Suppressor macrophage treated with lipopolysaccharide for 1 hour (primary cell): ENCODE data around the gene CKAP4.

ENCODE experiments used
- DNase-seq, 3 donors: peaks; one replicate each; pipeline ENCODE4 v3.0.0-alpha.2; 2020 to 2022

CKAP4 gene

DNA sequence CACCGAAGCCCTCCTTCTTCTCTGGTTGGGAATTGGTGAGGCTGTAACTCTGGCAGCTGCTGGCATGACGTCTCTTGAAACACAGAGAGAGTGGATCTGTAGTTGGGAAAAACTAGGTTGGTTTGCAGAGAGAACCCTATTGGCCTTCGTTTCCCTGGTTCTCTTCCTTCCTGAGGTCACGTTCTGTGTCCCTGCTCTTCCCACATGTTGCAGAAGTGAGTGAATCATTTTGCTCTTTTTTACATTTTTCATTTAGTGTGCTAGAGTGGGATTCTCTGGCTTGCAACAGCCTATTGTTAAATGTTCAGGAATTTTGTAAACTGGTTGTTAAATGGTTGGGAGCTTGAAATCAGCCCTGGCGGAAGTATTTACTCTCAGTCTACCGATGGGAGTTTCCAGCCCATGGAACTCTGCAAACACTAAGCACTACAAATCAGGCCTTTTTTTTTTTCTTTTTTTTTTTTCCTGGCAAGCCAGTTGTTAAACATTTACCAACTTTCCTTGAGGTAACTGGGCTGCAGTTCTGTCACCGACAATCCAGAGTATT, 26.8 kb upstream of the CKAP4 start:
- DNase-seq: peak in 1 of 3 donors; percentile 19

DNA sequence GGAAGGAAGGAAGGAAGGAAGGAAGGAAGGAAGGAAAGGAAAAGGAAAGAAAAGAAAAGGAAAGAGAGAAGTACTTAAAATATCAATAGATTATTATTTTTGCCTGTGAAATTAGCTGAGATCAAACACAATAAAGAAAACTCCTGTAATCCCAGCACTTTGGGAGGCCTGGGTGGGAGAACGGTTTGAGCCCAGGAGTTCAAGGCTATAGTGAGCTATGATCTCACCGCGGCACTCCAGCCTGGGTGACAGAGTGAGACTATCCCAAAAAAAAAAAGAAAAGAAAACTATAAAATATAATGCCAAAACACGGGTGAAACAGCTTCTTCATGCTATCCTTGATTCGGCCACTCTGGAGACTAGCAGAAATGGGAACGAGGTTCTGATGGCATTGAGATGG, 26.2 kb upstream of the CKAP4 start:
- no peak for DNase-seq

DNA sequence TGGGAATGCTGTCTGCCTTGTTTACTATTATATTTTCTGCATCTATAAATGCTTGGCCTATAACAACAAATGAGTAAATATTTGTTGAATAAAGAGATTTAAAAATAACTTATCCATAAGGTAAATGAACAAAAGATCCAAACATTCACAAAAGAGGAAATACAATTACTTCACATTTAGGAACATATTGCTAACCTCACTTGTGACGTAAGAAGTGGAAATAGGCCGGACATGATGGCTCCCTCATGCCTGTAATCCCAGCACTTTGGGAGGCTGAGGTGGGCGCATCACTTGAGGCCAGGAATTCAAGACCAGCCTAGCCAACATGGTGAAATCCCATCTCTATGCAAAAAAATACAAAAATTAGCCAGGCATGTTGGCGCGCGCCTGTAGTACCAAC, 25.7 kb upstream of the CKAP4 start:
- peak; percentile 34 to 62 (median 55) for DNase-seq

DNA sequence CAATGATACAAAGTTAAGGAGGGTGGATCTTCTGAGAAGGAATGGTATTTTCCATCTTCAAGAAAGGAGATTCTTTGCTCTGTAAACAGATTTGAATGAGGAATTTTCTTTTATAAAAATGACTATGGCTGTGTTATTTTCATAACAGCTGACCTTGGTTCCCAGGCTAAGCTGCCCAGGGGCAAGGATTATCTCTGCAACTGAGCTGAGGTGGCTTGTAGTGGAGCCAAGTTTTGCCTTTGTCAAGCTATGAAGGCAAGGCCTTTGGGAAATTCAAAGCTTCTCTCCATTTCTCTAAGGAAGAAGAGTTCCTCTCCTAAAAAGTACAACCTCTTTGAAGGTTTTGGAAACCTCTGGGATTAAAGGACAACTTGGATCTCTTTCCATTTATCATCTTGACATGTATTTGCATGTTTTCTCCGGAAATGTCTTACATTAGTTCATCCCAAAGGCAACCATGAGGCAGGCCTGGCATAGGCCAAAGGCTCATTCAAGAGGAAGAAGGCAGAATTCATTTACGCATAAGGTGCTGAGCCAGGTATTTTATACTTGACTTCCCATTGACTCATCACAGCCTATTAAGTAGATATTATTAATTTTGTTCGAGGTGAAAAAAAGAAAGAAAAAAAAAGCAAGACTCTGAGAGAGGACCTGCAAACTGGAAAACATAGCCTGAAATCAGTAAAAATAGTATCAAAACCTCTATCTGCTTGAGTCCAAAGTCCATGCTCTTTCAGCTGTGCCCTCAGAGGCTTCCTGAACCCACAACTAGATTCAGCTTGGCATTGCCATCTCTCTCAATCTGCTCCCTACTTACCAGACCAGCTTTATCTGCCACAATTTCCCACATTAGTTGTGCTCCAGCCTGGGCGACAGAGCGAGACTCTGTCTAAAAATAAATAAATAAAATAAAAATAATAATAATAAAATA, 24.0 kb upstream of the CKAP4 start:
- no peak for DNase-seq

DNA sequence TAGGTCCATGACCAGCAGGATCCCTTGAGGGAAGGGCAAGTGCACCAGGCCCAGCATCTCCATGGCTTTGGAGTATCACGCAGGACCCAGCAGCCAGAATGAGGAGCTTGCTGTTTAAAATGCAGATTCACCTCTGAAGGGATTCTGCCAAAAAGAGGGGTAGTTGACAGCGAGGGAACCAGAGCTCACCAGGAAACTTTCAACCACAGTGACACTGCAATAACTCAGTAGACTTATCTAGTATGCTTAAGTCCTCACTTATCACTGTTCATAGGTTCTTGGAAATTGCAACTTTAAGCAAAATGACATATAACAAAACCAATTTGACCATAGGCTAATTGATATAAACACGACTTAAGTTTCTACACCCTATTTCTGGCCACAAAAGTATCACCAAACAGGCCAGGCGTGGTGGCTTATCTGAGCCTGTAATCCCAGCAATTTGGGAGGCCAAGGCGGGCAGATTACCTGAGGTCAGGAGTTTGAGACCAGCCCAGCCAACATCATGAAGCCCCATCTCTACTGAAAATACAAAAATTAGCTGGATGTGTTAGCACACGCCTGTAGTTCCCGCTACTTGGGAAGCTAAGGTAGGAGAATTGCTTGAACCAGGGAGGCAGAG, 21.4 kb upstream of the CKAP4 start:
- DNase-seq: no peak

GRCh38 chr12:106267535-106267934, 19.7 kb upstream of the CKAP4 start:
- no peak for DNase-seq

- DNase-seq: peak in 2 of 3 donors; percentile 30 to 48
Observed at GRCh38 chr12:106265116-106265515, 17.3 kb upstream of the CKAP4 start.

- DNase-seq: no peak
Observed at GRCh38 chr12:106258935-106259334, 11.1 kb upstream of the CKAP4 start.

GRCh38 chr12:106258226-106258625, 10.4 kb upstream of the CKAP4 start:
- DNase-seq: no peak

DNA sequence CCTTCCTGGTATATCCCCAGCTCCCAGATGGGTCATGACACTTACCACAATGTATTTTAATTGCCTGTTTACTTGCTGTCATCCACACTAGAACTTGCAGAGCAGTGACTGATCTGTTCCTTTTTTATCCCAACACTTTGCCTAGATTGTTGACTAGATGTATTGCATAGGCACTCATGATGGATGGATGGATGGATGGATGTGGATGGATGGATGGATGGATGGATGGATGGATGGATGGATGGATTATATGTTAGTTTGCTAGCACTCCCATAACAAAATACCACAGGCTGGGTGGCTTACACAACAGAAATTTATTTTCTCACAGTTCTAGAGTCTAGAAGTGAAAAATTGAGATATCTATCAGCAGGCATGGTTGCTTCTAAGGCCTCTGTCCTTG, 8.7 kb upstream of the CKAP4 start:
- DNase-seq: no peak

DNA sequence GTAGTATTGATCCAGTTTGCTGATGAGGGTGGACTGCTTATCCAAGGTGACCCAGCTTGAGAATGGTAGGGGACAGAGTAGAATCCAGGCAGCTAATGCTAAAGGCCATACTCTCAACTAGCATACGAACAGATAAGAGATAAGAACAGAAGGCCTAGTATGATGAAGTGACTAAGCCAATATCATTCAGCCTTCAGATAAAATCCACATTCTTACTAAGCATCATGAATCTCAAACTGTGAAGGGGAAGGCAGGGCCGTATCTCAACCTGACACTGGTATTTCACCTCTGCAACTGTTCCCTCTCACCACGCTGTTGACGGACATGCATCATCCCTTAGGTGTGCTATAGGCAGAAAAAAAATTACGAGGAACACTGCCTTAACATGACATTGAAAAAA, 8.1 kb upstream of the CKAP4 start:
- DNase-seq: no peak

GRCh38 chr12:106255493-106255892, 7.7 kb upstream of the CKAP4 start:
- no peak for DNase-seq

DNA sequence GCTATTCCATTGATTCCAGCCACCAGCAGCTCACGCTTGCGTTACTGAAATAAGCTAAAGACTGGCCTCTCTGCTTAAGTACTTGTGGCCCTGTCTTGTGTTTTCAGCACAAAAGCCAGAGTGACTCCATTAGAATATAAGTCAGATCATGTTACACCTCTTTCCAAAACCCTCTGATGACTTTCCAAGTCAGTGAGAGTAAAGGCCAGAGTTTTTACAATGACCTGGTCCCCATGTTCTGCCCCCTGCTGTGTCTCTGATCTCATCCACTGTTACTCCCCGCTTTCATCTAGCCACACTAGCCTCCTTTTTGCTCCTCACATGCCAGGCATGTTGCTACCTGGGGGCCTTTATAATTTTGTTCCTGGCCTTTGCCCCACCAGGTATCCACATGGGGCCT, 6.9 kb upstream of the CKAP4 start:
- no peak for DNase-seq

DNA sequence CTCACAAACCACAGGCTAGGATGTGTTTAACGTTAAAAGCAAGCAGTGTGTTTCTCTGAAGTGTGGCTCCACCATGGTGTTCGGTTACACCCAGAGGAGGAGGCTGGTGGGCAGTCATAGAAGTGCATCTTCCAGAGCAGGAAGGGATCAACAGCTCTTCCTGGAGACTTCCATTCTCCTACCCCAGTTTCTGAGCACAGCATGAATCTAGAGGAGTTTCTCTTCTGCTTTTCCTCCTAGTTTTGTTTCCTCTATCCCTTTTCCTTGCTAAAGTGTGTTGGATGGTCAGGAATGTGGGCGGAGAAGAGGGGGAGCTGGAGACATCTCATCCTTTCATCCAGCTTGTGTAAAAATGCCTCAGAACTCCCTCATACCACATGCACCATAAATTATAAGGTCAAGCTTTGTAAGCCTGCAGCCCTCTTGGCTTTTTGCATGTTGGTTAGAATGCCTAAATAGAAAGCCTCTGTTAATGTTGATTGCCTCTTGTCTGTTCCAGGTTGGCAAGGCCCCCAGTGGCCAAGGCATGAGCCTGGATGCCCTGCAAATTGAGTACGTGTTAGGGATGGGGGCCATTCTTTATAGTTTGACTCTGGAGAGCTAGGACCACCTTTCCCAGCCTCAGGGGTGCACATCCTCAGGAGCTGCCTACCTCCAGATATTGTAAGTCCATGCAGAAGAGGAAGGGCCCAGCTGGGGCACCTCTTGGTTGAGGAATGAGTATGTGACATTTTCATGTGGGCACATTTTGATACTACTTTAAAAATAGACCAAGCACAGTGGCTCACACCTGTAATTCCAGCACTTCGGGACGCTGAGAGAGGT, 4.0 kb upstream of the CKAP4 start:
- peak; percentile 31 to 40 (median 35) for DNase-seq

DNA sequence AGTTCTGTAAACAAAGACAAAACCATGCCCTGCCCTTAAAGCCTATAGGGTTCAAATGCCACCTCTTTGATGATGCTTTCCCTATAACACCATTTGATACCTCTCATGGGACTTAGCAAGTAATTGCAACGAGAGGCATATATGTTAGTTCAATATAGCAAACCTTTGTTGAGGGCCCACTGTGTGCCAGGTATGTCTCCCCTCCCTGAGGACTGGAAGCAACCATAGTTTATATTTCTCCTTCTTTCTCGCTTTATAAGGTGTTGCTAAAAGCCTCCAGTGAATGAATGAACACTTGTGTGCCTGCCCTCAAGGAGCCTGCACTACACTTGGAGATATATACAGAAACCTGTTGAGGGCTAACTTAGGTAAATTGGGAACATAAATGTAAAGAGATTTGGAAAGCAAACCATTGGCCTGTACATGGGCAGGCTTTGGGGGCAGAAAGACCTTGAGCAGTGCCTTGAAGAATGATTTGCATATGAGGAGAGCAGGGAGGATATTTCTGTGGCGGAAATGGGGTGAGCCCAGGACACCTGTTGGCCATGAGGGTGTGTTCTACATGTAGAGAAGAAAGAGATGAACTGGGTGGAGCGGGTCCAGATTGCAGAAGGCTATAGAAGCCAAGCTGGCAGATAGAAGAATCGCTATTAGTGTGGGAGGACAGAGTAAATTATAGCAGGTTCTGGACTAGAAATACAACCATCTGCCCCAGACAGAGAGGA, 1.8 kb upstream of the CKAP4 start:
- no peak for DNase-seq

GRCh38 chr12:106248846-106249371, 1.1 kb upstream of the CKAP4 start:
- DNase-seq: peak; percentile 87 to 95 (median 94)

DNA sequence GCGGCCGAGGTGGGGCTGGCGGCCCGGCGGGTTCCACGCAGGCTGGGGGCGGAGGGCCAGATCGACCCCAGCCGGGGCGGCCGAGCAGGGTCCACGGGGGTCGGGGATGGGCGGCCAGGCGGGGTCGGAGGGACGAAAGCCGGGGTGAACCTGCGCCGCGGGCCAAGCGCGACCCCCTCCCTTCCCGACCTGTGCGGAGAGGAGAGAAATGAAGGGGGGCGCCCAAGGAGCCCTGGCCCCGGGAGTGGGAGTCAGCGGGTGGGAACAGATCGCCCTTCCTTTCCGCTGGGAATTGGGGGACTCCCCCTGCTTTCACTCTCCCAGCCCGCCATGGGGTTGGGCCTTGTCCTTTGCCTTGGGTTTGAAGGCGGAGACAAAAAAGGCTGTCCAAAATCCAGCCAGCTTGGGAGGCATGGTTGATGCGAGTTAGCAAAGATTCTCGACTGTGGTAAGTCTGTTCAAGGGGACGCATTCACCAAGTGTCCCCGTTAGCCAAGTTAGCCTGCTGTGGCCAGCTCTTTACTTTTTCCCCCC, 559 bp upstream of the CKAP4 start:
- DNase-seq: peak; percentile 70 to 86 (median 78)

- DNase-seq: peak; percentile 61 to 80 (median 62)
Observed at GRCh38 chr12:106246891-106247673, 738 bp downstream of the CKAP4 start.

GRCh38 chr12:106245767-106246166, 2.1 kb downstream of the CKAP4 start:
- peak; percentile 80 to 86 (median 80) for DNase-seq

- DNase-seq: no peak
Observed at GRCh38 chr12:106243620-106244019, 4.2 kb downstream of the CKAP4 start.

- DNase-seq: no peak
Observed at GRCh38 chr12:106240821-106241220, 7.0 kb downstream of the CKAP4 start.
